HG03565 (cell line): ENCODE results near the gene DUSP22.

Source experiments
- ATAC-seq: cut with Tn5 transposase; IDR thresholded peaks from one replicate; pipeline ENCODE4 v1.9.1; 2021; ENCODE audit warnings: mild to moderate bottlenecking, moderate library complexity; ENCODE audit not compliant: unreplicated experiment

The DUSP22 gene

GRCh38 chr6:392441-393390 lies 100.4 kb downstream of the DUSP22 start:
- no peak for ATAC-seq

- ATAC-seq, result no peak
These were observed 101.3 kb downstream of the DUSP22 start for GRCh38 chr6:393391-394221.

- no peak for ATAC-seq
These were observed 102.5 kb downstream of the DUSP22 start for GRCh38 chr6:394641-395289.

GRCh38 chr6:395432-396125 lies 103.3 kb downstream of the DUSP22 start:
- ATAC-seq, result no peak

- ATAC-seq, result no peak
These were observed 103.8 kb downstream of the DUSP22 start for GRCh38 chr6:396126-396520.

- no peak for ATAC-seq
These were observed 104.8 kb downstream of the DUSP22 start for GRCh38 chr6:397056-397455.

- no peak for ATAC-seq
These were observed 105.3 kb downstream of the DUSP22 start for GRCh38 chr6:397604-398003.

GRCh38 chr6:398065-398464 lies 105.8 kb downstream of the DUSP22 start:
- no peak for ATAC-seq

- no peak for ATAC-seq
These were observed 106.3 kb downstream of the DUSP22 start for GRCh38 chr6:398558-399078.

GRCh38 chr6:399785-400534 lies 107.7 kb downstream of the DUSP22 start:
- ATAC-seq, result peak; percentile 33

- ATAC-seq, result no peak
These were observed 108.5 kb downstream of the DUSP22 start for GRCh38 chr6:400815-401214.
